ENCODE data around the gene RASAL1.
"Not testable (repeated sequence)": the region's sequence is repeated elsewhere in the genome, so short reads cannot be mapped to it uniquely, and the experiment has no call there.

RASAL1 gene

GRCh38 chr12:113138826-113139225 is 3.3 kb upstream of the RASAL1 start:
- no peak for DNase-seq (ENCODE audit: low read depth)

- DNase-seq (ENCODE audit: low read depth), result no peak
Measured at GRCh38 chr12:113137861-113138783, 2.6 kb upstream of the RASAL1 start.

- no peak for DNase-seq (ENCODE audit: low read depth)
Measured at GRCh38 chr12:113136990-113137511, 1.5 kb upstream of the RASAL1 start.

- DNase-seq (ENCODE audit: low read depth), result peak; percentile 39
Measured at GRCh38 chr12:113136128-113136989, 798 bp upstream of the RASAL1 start.

- DNase-seq (ENCODE audit: low read depth), result no peak
Measured at GRCh38 chr12:113134521-113134951, 1.0 kb downstream of the RASAL1 start.

- DNase-seq (ENCODE audit: low read depth), result no peak
Measured at GRCh38 chr12:113134071-113134470, 1.5 kb downstream of the RASAL1 start.

GRCh38 chr12:113133666-113134065 is 1.9 kb downstream of the RASAL1 start:
- no peak for DNase-seq (ENCODE audit: low read depth)

- no peak for DNase-seq (ENCODE audit: low read depth)
Measured at GRCh38 chr12:113133036-113133435, 2.5 kb downstream of the RASAL1 start.

- no peak for DNase-seq (ENCODE audit: low read depth)
Measured at GRCh38 chr12:113131556-113131955, 4.0 kb downstream of the RASAL1 start.

- DNase-seq (ENCODE audit: low read depth), result no peak
Measured at GRCh38 chr12:113130457-113131135, 5.0 kb downstream of the RASAL1 start.

- no peak for DNase-seq (ENCODE audit: low read depth)
Measured at GRCh38 chr12:113129664-113130456, 5.7 kb downstream of the RASAL1 start.

GRCh38 chr12:113128802-113129663 is 6.5 kb downstream of the RASAL1 start:
- no peak for DNase-seq (ENCODE audit: low read depth)

GRCh38 chr12:113127791-113128199 is 7.8 kb downstream of the RASAL1 start:
- no peak for DNase-seq (ENCODE audit: low read depth)

GRCh38 chr12:113120670-113121370 is 14.7 kb downstream of the RASAL1 start:
- DNase-seq (ENCODE audit: low read depth), result no peak

- no peak for DNase-seq (ENCODE audit: low read depth)
Measured at GRCh38 chr12:113119980-113120669, 15.4 kb downstream of the RASAL1 start.

GRCh38 chr12:113118142-113118541 is 17.4 kb downstream of the RASAL1 start:
- no peak for DNase-seq (ENCODE audit: low read depth)

- DNase-seq (ENCODE audit: low read depth), result not testable (repeated sequence)
Measured at GRCh38 chr12:113117684-113118083, 17.9 kb downstream of the RASAL1 start.

GRCh38 chr12:113116875-113117274 is 18.7 kb downstream of the RASAL1 start:
- no peak for DNase-seq (ENCODE audit: low read depth)

Measured in stimulated activated CD8-positive, alpha-beta memory T cell treated with anti-CD3 and anti-CD28 coated beads, Interleukin-4, amount 100 ng/mL, for 24 hours (primary cell).